ENCODE data around the gene NDUFC2. TPM values are rescaled to one million over a fixed set of nuclear protein-coding genes. Genes with fewer than 3 reads are reported as not detected.

The NDUFC2 gene
- total and polyA plus RNA-seq, 2 of the 8 experiments (the other 6 are each of a cell fraction or from before 2014, with no cell fraction given) = 216 to 356 TPM

GRCh38 chr11:78020246-78020645 lies 59.4 kb downstream of the NDUFC2 start (continued):
- TF ChIP-seq, protein P1, sequence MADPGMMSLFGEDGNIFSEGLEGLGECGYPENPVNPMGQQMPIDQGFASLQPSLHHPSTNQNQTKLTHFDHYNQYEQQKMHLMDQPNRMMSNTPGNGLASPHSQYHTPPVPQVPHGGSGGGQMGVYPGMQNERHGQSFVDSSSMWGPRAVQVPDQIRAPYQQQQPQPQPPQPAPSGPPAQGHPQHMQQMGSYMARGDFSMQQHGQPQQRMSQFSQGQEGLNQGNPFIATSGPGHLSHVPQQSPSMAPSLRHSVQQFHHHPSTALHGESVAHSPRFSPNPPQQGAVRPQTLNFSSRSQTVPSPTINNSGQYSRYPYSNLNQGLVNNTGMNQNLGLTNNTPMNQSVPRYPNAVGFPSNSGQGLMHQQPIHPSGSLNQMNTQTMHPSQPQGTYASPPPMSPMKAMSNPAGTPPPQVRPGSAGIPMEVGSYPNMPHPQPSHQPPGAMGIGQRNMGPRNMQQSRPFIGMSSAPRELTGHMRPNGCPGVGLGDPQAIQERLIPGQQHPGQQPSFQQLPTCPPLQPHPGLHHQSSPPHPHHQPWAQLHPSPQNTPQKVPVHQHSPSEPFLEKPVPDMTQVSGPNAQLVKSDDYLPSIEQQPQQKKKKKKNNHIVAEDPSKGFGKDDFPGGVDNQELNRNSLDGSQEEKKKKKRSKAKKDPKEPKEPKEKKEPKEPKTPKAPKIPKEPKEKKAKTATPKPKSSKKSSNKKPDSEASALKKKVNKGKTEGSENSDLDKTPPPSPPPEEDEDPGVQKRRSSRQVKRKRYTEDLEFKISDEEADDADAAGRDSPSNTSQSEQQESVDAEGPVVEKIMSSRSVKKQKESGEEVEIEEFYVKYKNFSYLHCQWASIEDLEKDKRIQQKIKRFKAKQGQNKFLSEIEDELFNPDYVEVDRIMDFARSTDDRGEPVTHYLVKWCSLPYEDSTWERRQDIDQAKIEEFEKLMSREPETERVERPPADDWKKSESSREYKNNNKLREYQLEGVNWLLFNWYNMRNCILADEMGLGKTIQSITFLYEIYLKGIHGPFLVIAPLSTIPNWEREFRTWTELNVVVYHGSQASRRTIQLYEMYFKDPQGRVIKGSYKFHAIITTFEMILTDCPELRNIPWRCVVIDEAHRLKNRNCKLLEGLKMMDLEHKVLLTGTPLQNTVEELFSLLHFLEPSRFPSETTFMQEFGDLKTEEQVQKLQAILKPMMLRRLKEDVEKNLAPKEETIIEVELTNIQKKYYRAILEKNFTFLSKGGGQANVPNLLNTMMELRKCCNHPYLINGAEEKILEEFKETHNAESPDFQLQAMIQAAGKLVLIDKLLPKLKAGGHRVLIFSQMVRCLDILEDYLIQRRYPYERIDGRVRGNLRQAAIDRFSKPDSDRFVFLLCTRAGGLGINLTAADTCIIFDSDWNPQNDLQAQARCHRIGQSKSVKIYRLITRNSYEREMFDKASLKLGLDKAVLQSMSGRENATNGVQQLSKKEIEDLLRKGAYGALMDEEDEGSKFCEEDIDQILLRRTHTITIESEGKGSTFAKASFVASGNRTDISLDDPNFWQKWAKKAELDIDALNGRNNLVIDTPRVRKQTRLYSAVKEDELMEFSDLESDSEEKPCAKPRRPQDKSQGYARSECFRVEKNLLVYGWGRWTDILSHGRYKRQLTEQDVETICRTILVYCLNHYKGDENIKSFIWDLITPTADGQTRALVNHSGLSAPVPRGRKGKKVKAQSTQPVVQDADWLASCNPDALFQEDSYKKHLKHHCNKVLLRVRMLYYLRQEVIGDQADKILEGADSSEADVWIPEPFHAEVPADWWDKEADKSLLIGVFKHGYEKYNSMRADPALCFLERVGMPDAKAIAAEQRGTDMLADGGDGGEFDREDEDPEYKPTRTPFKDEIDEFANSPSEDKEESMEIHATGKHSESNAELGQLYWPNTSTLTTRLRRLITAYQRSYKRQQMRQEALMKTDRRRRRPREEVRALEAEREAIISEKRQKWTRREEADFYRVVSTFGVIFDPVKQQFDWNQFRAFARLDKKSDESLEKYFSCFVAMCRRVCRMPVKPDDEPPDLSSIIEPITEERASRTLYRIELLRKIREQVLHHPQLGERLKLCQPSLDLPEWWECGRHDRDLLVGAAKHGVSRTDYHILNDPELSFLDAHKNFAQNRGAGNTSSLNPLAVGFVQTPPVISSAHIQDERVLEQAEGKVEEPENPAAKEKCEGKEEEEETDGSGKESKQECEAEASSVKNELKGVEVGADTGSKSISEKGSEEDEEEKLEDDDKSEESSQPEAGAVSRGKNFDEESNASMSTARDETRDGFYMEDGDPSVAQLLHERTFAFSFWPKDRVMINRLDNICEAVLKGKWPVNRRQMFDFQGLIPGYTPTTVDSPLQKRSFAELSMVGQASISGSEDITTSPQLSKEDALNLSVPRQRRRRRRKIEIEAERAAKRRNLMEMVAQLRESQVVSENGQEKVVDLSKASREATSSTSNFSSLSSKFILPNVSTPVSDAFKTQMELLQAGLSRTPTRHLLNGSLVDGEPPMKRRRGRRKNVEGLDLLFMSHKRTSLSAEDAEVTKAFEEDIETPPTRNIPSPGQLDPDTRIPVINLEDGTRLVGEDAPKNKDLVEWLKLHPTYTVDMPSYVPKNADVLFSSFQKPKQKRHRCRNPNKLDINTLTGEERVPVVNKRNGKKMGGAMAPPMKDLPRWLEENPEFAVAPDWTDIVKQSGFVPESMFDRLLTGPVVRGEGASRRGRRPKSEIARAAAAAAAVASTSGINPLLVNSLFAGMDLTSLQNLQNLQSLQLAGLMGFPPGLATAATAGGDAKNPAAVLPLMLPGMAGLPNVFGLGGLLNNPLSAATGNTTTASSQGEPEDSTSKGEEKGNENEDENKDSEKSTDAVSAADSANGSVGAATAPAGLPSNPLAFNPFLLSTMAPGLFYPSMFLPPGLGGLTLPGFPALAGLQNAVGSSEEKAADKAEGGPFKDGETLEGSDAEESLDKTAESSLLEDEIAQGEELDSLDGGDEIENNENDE (IDR thresholded peaks at IDR 0.05; ENCODE audit: insufficient replicate concordance, low read length) = no peak

Data from H1 (cell line).